ENCODE measurements around the gene CFAP161. TPM values are rescaled to one million over a fixed set of nuclear protein-coding genes. Genes with fewer than 3 reads are reported as not detected.
"Not testable (repeated sequence)": the region's sequence is repeated elsewhere in the genome, so short reads cannot be mapped to it uniquely, and the experiment has no call there.

The CFAP161 gene
- total RNA-seq, 1 experiment from 2014 or later: 2.7 TPM

DNA sequence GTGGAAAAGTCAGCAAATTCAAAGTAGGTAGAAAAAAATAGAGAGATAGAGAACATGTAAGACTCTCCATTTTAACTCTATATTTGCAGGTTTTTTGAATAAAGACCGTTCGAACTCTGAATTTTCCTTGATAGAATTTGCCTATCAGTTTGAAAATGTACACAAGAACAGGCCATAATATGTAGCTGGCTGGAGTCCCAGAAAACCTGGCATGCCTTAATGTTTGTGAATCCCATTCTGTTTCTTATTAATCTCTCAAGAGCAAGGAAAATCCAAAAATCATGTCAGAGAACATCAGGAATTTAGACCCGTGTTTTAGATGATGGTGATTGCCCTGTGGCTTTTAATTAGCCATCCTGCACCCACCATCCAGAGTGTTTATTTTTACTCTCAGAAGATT, 7.2 kb upstream of the CFAP161 start:
- CTCF ChIA-PET: interaction anchor here (0.6 kb wide), 1 partner anchor 13 kb away, joined by 3 read pairs; no protein-coding TSS in a partner anchor
- DNase-seq (ENCODE audit: low read depth, low spot score): no peak
- no peaks in the 10 kb centered on the region for H3K27me3 ChIP-seq (ENCODE audit: control insufficient read depth, insufficient read depth, low read length)
- no peaks in the 10 kb centered on the region for H3K4me1 ChIP-seq (ENCODE audit: control insufficient read depth, insufficient read depth, low read length)
- no peaks in the 10 kb centered on the region for H3K36me3 ChIP-seq (ENCODE audit: control insufficient read depth, insufficient read depth, low read length)
- no peak for TF ChIP-seq POLR2AphosphoS5 (IDR thresholded peaks at IDR 0.05; ENCODE audit: low read depth, low read length)
- TF ChIP-seq, protein P1, sequence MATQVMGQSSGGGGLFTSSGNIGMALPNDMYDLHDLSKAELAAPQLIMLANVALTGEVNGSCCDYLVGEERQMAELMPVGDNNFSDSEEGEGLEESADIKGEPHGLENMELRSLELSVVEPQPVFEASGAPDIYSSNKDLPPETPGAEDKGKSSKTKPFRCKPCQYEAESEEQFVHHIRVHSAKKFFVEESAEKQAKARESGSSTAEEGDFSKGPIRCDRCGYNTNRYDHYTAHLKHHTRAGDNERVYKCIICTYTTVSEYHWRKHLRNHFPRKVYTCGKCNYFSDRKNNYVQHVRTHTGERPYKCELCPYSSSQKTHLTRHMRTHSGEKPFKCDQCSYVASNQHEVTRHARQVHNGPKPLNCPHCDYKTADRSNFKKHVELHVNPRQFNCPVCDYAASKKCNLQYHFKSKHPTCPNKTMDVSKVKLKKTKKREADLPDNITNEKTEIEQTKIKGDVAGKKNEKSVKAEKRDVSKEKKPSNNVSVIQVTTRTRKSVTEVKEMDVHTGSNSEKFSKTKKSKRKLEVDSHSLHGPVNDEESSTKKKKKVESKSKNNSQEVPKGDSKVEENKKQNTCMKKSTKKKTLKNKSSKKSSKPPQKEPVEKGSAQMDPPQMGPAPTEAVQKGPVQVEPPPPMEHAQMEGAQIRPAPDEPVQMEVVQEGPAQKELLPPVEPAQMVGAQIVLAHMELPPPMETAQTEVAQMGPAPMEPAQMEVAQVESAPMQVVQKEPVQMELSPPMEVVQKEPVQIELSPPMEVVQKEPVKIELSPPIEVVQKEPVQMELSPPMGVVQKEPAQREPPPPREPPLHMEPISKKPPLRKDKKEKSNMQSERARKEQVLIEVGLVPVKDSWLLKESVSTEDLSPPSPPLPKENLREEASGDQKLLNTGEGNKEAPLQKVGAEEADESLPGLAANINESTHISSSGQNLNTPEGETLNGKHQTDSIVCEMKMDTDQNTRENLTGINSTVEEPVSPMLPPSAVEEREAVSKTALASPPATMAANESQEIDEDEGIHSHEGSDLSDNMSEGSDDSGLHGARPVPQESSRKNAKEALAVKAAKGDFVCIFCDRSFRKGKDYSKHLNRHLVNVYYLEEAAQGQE (IDR thresholded peaks at IDR 0.05; ENCODE audit: insufficient read depth in 1 of 2, low read depth in 2 of 2, low read length in 1 of 2): no peak
- TF ChIP-seq SIN3A (IDR thresholded peaks at IDR 0.05; ENCODE audit: borderline replicate concordance, insufficient read depth, low read depth, low read length): no peak
- TF ChIP-seq CTCF (IDR thresholded peaks at IDR 0.05): no peak
- TF ChIP-seq TCF7L2 (IDR thresholded peaks at IDR 0.05; ENCODE audit: low read depth, low read length): no peak
- no peak for ATAC-seq
- BruUV-seq (replicated peaks): no TSS peak
- no peak overlapping the region for H3K4me3 ChIP-seq (ENCODE audit: low read depth in 2 of 2, low read length in 2 of 2)
- no peaks in the 10 kb centered on the region for H3K9me3 ChIP-seq (ENCODE audit: control insufficient read depth, insufficient read depth, low read depth, low read length)
- in situ Hi-C loops (cut with HindIII; ENCODE audit: low pct_unique_long_range_greater_than_20kb, low sequenced_read_pairs) (no loop called here), intact Hi-C loops (cut with micrococcal nuclease; ENCODE audit: unreplicated experiment) (no loop called here)
- POLR2A ChIA-PET: no interaction called here
- no peak overlapping the region for H3K27ac ChIP-seq (ENCODE audit: low read length)

DNA sequence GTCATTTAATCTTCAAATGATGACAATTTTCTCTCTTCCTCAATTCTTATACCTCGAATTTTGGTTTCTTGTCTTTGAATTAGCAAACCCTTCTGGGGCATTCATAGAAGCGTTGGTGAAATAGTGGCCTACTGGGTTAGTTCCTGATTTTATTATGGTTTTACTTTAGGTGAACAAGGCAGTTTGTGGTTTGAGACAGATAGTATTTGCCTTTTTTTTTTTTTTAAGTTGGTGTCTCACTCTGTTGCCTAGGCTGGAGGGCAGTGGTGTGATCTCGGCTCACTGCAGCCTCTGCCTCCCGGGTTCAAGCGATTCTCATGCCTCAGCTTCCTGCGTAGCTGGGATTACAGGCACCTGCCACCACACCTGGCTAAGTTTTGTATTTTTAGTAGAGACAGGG, 7.4 kb downstream of the CFAP161 start:
- intact Hi-C loops (cut with micrococcal nuclease; ENCODE audit: unreplicated experiment); in situ Hi-C loops (cut with HindIII; ENCODE audit: low pct_unique_long_range_greater_than_20kb, low sequenced_read_pairs); H3K27ac ChIP-seq (ENCODE audit: low read length); H3K4me3 ChIP-seq (ENCODE audit: low read depth in 2 of 2, low read length in 2 of 2); H3K36me3 ChIP-seq (ENCODE audit: control insufficient read depth, insufficient read depth, low read length); CTCF ChIA-PET; ATAC-seq; H3K27me3 ChIP-seq (ENCODE audit: control insufficient read depth, insufficient read depth, low read length); POLR2A ChIA-PET; H3K9me3 ChIP-seq (ENCODE audit: control insufficient read depth, insufficient read depth, low read depth, low read length); DNase-seq (ENCODE audit: low read depth, low spot score); H3K4me1 ChIP-seq (ENCODE audit: control insufficient read depth, insufficient read depth, low read length); BruUV-seq (replicated peaks): not testable (repeated sequence)

DNA sequence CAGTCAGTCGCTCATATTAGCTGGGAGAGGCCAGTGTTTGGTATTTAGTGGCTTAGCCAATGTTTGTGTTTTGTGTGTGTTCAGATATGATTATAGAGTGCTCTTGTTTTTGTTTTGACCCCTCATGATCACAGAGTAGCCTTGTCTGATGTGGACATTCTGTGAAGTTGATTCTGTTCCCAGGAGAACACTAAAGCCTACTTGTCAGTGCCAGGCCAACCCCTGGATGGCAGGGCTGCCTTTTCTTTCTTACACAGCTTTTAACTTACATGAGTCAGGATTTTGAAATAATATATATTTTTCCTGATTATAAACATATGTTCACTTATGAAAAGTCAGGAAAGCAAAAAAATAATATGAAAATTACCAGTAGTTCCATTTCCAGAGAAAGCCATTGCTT, 11.9 kb downstream of the CFAP161 start:
- ATAC-seq: no peak
- in situ Hi-C loops (cut with HindIII; ENCODE audit: low pct_unique_long_range_greater_than_20kb, low sequenced_read_pairs): no loop called here
- no peak overlapping the region for H3K27ac ChIP-seq (ENCODE audit: low read length)
- no peak for TF ChIP-seq POLR2AphosphoS5 (IDR thresholded peaks at IDR 0.05; ENCODE audit: low read depth, low read length)
- no peak for TF ChIP-seq SIN3A (IDR thresholded peaks at IDR 0.05; ENCODE audit: borderline replicate concordance, insufficient read depth, low read depth, low read length)
- no peak for TF ChIP-seq CTCF (IDR thresholded peaks at IDR 0.05)
- TF ChIP-seq TCF7L2 (IDR thresholded peaks at IDR 0.05; ENCODE audit: low read depth, low read length): no peak
- TF ChIP-seq, protein P1 (IDR thresholded peaks at IDR 0.05; ENCODE audit: insufficient read depth in 1 of 2, low read depth in 2 of 2, low read length in 1 of 2): no peak
- H3K36me3 ChIP-seq (ENCODE audit: control insufficient read depth, insufficient read depth, low read length): no peaks in the 10 kb centered on the region
- H3K9me3 ChIP-seq (ENCODE audit: control insufficient read depth, insufficient read depth, low read depth, low read length): no peaks in the 10 kb centered on the region
- POLR2A ChIA-PET: no interaction called here
- DNase-seq (ENCODE audit: low read depth, low spot score): no peak
- H3K27me3 ChIP-seq (ENCODE audit: control insufficient read depth, insufficient read depth, low read length): no peaks in the 10 kb centered on the region
- H3K4me1 ChIP-seq (ENCODE audit: control insufficient read depth, insufficient read depth, low read length): no peaks in the 10 kb centered on the region
- intact Hi-C loops (cut with micrococcal nuclease; ENCODE audit: unreplicated experiment): no loop called here
- H3K4me3 ChIP-seq (ENCODE audit: low read depth in 2 of 2, low read length in 2 of 2): no peak overlapping the region
- CTCF ChIA-PET: no interaction called here
- no TSS peak for BruUV-seq (replicated peaks)
